Measurements from ENCODE around the gene SNAP91. TPM values are rescaled to one million over a fixed set of nuclear protein-coding genes. Genes with fewer than 3 reads are reported as not detected.

The SNAP91 gene
- total and polyA plus RNA-seq, 2 experiments from 2014 or later = 0.53 to 1.4 TPM

- Histone ChIP-seq H3K9me3 (ENCODE audit: low read depth) (no peaks in the 10 kb centered on the region), H3K27me3 (no peaks in the 10 kb centered on the region), H2AFZ (no peak overlapping the region), H3K4me2 (no peak overlapping the region), H3K9me2 (replicated peaks; ENCODE audit: insufficient read depth) (no peaks in the 10 kb centered on the region), H3K4me3 (no peak overlapping the region), H3K36me3 (replicated peaks; ENCODE audit: insufficient read depth, low read depth) (no peaks in the 10 kb centered on the region), H3K4me1 (ENCODE audit: insufficient read depth) (peaks cover 11% of the 10 kb centered on the region), H3K79me2 (no peaks in the 10 kb centered on the region), H3K27ac (no peak overlapping the region), H4K20me1 (ENCODE audit: insufficient read depth, poor library complexity, severe bottlenecking) (no peaks in the 10 kb centered on the region)
- 91% methylated on average over 4 of the region's 4 CpGs for WGBS (ENCODE audit: low lambda C conversion rate, missing lambda C conversion rate)
- no peak for DNase-seq (ENCODE audit: low spot score)
- no peak for TF ChIP-seq EZH2 (IDR thresholded peaks at IDR 0.05; ENCODE audit: borderline replicate concordance)
These were observed 203.5 kb downstream of the SNAP91 start for GRCh38 chr6:83505356-83505755.

Other genes with a start within 250 kb of the SNAP91 start
- gene PRSS35, start 196.6 kb downstream of the SNAP91 start, total RNA-seq = 36.2 and 39.3 TPM in 2 replicates
- gene PRSS35, start 196.6 kb downstream of the SNAP91 start, polyA plus RNA-seq = 28.1 and 33.3 TPM in 2 replicates
- gene RIPPLY2, start 144.3 kb upstream of the SNAP91 start, total RNA-seq = not detected in 2 replicates
- 0.91 TPM in 1 of 2 replicates, not detected in the other for gene RIPPLY2, start 144.3 kb upstream of the SNAP91 start, polyA plus RNA-seq
- 10.3 and 12.6 TPM in 2 replicates for gene CYB5R4, start 150.6 kb upstream of the SNAP91 start, total RNA-seq
- 10.4 and 10.7 TPM in 2 replicates for gene CYB5R4, start 150.6 kb upstream of the SNAP91 start, polyA plus RNA-seq